HG03342 (cell line): ENCODE results near the gene PGK1.
"Not testable (repeated sequence)": the region's sequence is repeated elsewhere in the genome, so short reads cannot be mapped to it uniquely, and the experiment has no call there.

ENCODE experiments used
- ATAC-seq: cut with Tn5 transposase; IDR thresholded peaks from one replicate; pipeline ENCODE4 v1.9.1; 2021; ENCODE audit warnings: mild to moderate bottlenecking, moderate library complexity; ENCODE audit not compliant: unreplicated experiment

Gene PGK1

GRCh38 chrX:78111140-78111931, 7.3 kb downstream of the PGK1 start:
- ATAC-seq: no peak

- no peak for ATAC-seq
Measured at GRCh38 chrX:78116365-78116764, 12.3 kb downstream of the PGK1 start.

- no peak for ATAC-seq
Measured at GRCh38 chrX:78116766-78117165, 12.7 kb downstream of the PGK1 start.

GRCh38 chrX:78118628-78119027, 14.6 kb downstream of the PGK1 start:
- ATAC-seq: no peak

GRCh38 chrX:78119521-78120227, 15.6 kb downstream of the PGK1 start:
- no peak for ATAC-seq

GRCh38 chrX:78123190-78123589, 19.1 kb downstream of the PGK1 start:
- no peak for ATAC-seq

GRCh38 chrX:78124307-78124706, 20.3 kb downstream of the PGK1 start:
- ATAC-seq: no peak

- no peak for ATAC-seq
Measured at GRCh38 chrX:78125148-78125547, 21.1 kb downstream of the PGK1 start.

GRCh38 chrX:78125781-78126180, 21.7 kb downstream of the PGK1 start:
- not testable (repeated sequence) for ATAC-seq

- no peak for ATAC-seq
Measured at GRCh38 chrX:78129714-78130113, 25.7 kb downstream of the PGK1 start.

- ATAC-seq: no peak
Measured at GRCh38 chrX:78130396-78130795, 26.3 kb downstream of the PGK1 start.

GRCh38 chrX:78131117-78131516, 27.1 kb downstream of the PGK1 start:
- ATAC-seq: no peak

GRCh38 chrX:78133238-78133960, 29.4 kb downstream of the PGK1 start:
- ATAC-seq: no peak

- ATAC-seq: peak; percentile 92
Measured at GRCh38 chrX:78139160-78140123, 35.4 kb downstream of the PGK1 start, which contains the start of gene TAF9B. Gene TAF9B (minus strand): TSS chrX:78139650. CDS start chrX:78139611, 39 bp downstream.

GRCh38 chrX:78140206-78140605, 36.2 kb downstream of the PGK1 start:
- no peak for ATAC-seq

GRCh38 chrX:78147002-78147540, 43.0 kb downstream of the PGK1 start:
- ATAC-seq: not testable (repeated sequence)

- ATAC-seq: not testable (repeated sequence)
Measured at GRCh38 chrX:78157373-78157772, 53.3 kb downstream of the PGK1 start.

GRCh38 chrX:78157846-78158245, 53.8 kb downstream of the PGK1 start:
- ATAC-seq: not testable (repeated sequence)

- ATAC-seq: not testable (repeated sequence)
Measured at GRCh38 chrX:78160711-78161110, 56.7 kb downstream of the PGK1 start.

GRCh38 chrX:78163175-78163574, 59.1 kb downstream of the PGK1 start:
- not testable (repeated sequence) for ATAC-seq
